GM06990 (cell line): ENCODE data around the gene DOCK4.

Experiments used
- DNase-seq: peaks from one replicate; pipeline ENCODE4 v3.0.0-alpha.2; 2011; ENCODE audit not compliant: insufficient read length; ENCODE audit errors: extremely low read depth
- H3K27me3 ChIP-seq: replicated peaks from 2 replicates; pipeline ENCODE4 v1.6.0; 2011; ENCODE audit warnings: low read length; ENCODE audit not compliant: control insufficient read depth, insufficient read depth
- H3K36me3 ChIP-seq: 2 replicates; pipeline ENCODE4 v1.5.1; 2011; ENCODE audit warnings: low read length; ENCODE audit not compliant: control insufficient read depth, insufficient read depth
- H3K4me3 ChIP-seq: replicated peaks from 2 replicates; pipeline ENCODE4 v1.5.1; 2011; ENCODE audit warnings: low read depth, mild to moderate bottlenecking, control low read depth, low read length
- CTCF ChIP-seq: IDR thresholded peaks from 2 replicates; pipeline ENCODE4 v1.5.1; 2011; ENCODE audit warnings: low read length, control low read depth, mild to moderate bottlenecking, inconsistent platforms; ENCODE audit not compliant: insufficient read depth, poor library complexity, severe bottlenecking

The DOCK4 gene

GRCh38 chr7:112081778-112082177 is 124.4 kb downstream of the DOCK4 start:
- TF ChIP-seq CTCF: no peak
- DNase-seq: no peak
- H3K36me3 ChIP-seq: no peaks in the 10 kb centered on the region
- H3K4me3 ChIP-seq: no peak overlapping the region
- H3K27me3 ChIP-seq: no peaks in the 10 kb centered on the region

- Histone ChIP-seq H3K4me3 (no peak overlapping the region; the same call in 1 of the 2 replicates), H3K27me3 (no peaks in the 10 kb centered on the region), H3K36me3 (no peaks in the 10 kb centered on the region)
- DNase-seq: peak; percentile 42
- TF ChIP-seq CTCF: no peak
Observed at GRCh38 chr7:112080978-112081377, 125.2 kb downstream of the DOCK4 start.

- H3K4me3 ChIP-seq: peak overlapping the region; percentile 15; the same call in 1 of the 2 replicates
- H3K36me3 ChIP-seq: no peaks in the 10 kb centered on the region
- no peaks in the 10 kb centered on the region for H3K27me3 ChIP-seq
- peak; percentile 57 for DNase-seq
- no peak for TF ChIP-seq CTCF
Observed at GRCh38 chr7:112080441-112080840, 125.8 kb downstream of the DOCK4 start.

GRCh38 chr7:112079673-112080072 is 126.5 kb downstream of the DOCK4 start:
- H3K36me3 ChIP-seq: no peaks in the 10 kb centered on the region
- peak; percentile 27 for TF ChIP-seq CTCF
- no peak for DNase-seq
- no peaks in the 10 kb centered on the region for H3K27me3 ChIP-seq
- H3K4me3 ChIP-seq: no peak overlapping the region

- TF ChIP-seq CTCF: no peak
- Histone ChIP-seq H3K4me3 (no peak overlapping the region), H3K36me3 (no peaks in the 10 kb centered on the region), H3K27me3 (no peaks in the 10 kb centered on the region)
- DNase-seq: no peak
Observed at GRCh38 chr7:112079122-112079521, 127.1 kb downstream of the DOCK4 start.

- Histone ChIP-seq H3K4me3 (no peak overlapping the region), H3K36me3 (no peaks in the 10 kb centered on the region), H3K27me3 (no peaks in the 10 kb centered on the region)
- DNase-seq: no peak
- TF ChIP-seq CTCF: no peak
Observed at GRCh38 chr7:112076324-112076723, 129.9 kb downstream of the DOCK4 start.
